Large intestine (tissue), 3 donors: ENCODE results near the gene NHP2. TPM values are rescaled to one million over a fixed set of nuclear protein-coding genes. Genes with fewer than 3 reads are reported as not detected.
A peak's percentile ranks its signal among the peaks of the same experiment; 100 is the strongest.

ENCODE experiments used
- DNase-seq, 2 donors: peaks; one replicate each; pipeline versions ENCODE4 v3.0.0 to v3.0.0-alpha.2; 2013
- H3K27ac ChIP-seq: one replicate; pipeline ENCODE4 v1.5.1; 2013; ENCODE audit warnings: low read length
- H3K27me3 ChIP-seq: 2 replicates; pipeline ENCODE4 v1.6.1; 2013; ENCODE audit warnings: low read length; ENCODE audit not compliant: control insufficient read depth, insufficient read depth
- H3K36me3 ChIP-seq: 2 replicates; pipeline ENCODE4 v1.6.1; 2013; ENCODE audit warnings: low read length; ENCODE audit not compliant: control insufficient read depth, insufficient read depth
- H3K4me1 ChIP-seq: one replicate; pipeline ENCODE4 v1.6.1; 2013; ENCODE audit warnings: low read length; ENCODE audit not compliant: control insufficient read depth, insufficient read depth
- H3K4me3 ChIP-seq: one replicate; pipeline ENCODE4 v1.5.1; 2013; ENCODE audit warnings: low read length
- H3K9me3 ChIP-seq: one replicate; pipeline ENCODE4 v1.6.1; 2013; ENCODE audit warnings: mild to moderate bottlenecking, low read depth, low read length, moderate library complexity; ENCODE audit not compliant: control insufficient read depth
- WGBS: methylation state at CpG from one replicate; pipeline ENCODE4 v1.1.5; 2013; ENCODE audit warnings: low lambda C conversion rate; ENCODE audit not compliant: insufficient coverage; 5-methylcytosine and 5-hydroxymethylcytosine counted together
- polyA plus RNA-seq: library from polyadenylated mRNA; unstranded; fragments of 120-200 nt; gene quantifications from one replicate; pipeline ENCODE4 v1.2.1, GENCODE V29; 2013

Gene NHP2
- polyA plus RNA-seq, 1 donor, result 83.3 TPM

- Histone ChIP-seq H3K36me3 (no peaks in the 10 kb centered on the region), H3K27ac (no peak overlapping the region), H3K9me3 (no peaks in the 10 kb centered on the region), H3K27me3 (no peaks in the 10 kb centered on the region), H3K4me1 (peaks cover 4% of the 10 kb centered on the region), H3K4me3 (no peak overlapping the region)
- WGBS, result 30% methylated on average over 2 of the region's 18 CpGs
- no peak for DNase-seq
Observed at GRCh38 chr5:178123966-178124925, 29.4 kb downstream of the NHP2 start.

DNA sequence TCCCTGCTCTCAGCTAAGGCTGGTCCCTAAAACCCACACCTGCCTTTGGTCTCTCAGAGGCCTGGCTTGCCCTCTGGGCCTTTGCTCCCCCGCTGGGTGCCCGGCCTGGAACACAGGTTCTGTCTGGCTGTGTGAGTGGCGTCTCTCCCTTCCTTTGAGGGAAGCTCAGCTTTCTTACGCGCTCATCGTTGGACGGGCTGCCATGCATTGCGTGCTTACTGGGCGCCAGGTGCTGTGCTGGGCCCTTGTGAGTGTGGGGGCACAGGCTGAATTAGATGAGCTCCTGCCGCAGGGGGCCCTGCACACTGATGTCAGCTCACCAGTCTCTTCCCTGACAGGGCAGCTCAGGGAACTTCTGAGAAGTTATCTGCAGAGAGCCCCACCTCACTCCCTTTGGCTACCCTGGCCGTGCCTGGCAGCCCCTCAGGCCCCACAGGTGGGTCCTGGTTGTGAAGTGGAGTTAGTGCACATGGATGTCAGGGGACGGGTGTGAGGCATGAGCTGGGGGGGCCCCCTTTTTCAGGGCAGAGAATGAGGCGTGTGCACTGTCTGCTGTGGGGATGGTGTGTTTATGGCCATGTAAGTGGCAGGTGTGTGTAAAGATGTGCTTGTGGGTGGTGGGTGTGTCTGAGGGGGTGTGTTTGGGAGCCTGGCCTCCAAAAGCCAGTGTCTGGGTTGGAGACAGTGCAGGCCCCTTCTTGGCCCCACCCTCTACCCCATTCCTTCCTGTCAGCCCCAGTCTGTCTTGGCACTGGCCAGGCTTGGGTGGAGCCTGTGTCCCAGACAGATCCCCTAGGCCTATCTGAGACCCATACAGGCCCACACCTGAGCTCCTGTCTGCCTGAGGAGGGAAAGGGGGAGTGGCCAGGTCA, 30.4 kb downstream of the NHP2 start:
- H3K9me3 ChIP-seq, result no peaks in the 10 kb centered on the region
- no peak for DNase-seq
- no peaks in the 10 kb centered on the region for H3K27me3 ChIP-seq
- no peak overlapping the region for H3K27ac ChIP-seq
- H3K36me3 ChIP-seq, result no peaks in the 10 kb centered on the region
- peaks cover 4% of the 10 kb centered on the region for H3K4me1 ChIP-seq
- H3K4me3 ChIP-seq, result no peak overlapping the region
- no CpG with 5 or more reads among the region's 13 CpGs for WGBS

DNA sequence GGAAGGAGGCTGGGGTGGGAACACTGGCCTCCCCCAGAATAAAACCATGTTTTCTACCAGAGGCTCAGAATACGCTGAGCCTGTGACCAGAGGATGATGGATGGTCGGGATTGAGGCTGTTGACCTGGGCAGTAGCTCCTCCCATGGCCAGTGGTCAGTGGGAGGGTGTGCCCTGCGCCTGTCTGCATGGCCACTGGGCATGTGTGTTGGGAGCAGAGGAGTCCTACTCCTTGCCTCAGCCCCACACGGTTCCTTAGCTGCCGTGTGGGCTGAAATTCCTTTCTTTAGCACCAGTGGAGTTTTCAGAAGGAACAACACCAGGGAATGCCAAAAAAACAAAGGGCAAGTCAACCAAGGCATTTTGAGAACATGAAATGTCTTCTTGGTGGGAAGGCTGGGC, 31.3 kb downstream of the NHP2 start:
- WGBS, result no CpG with 5 or more reads among the region's 5 CpGs
- peaks cover 4% of the 10 kb centered on the region for H3K27me3 ChIP-seq
- no peaks in the 10 kb centered on the region for H3K9me3 ChIP-seq
- peaks cover 4% of the 10 kb centered on the region for H3K4me1 ChIP-seq
- H3K27ac ChIP-seq, result no peak overlapping the region
- no peak overlapping the region for H3K4me3 ChIP-seq
- no peak for DNase-seq
- no peaks in the 10 kb centered on the region for H3K36me3 ChIP-seq

DNA sequence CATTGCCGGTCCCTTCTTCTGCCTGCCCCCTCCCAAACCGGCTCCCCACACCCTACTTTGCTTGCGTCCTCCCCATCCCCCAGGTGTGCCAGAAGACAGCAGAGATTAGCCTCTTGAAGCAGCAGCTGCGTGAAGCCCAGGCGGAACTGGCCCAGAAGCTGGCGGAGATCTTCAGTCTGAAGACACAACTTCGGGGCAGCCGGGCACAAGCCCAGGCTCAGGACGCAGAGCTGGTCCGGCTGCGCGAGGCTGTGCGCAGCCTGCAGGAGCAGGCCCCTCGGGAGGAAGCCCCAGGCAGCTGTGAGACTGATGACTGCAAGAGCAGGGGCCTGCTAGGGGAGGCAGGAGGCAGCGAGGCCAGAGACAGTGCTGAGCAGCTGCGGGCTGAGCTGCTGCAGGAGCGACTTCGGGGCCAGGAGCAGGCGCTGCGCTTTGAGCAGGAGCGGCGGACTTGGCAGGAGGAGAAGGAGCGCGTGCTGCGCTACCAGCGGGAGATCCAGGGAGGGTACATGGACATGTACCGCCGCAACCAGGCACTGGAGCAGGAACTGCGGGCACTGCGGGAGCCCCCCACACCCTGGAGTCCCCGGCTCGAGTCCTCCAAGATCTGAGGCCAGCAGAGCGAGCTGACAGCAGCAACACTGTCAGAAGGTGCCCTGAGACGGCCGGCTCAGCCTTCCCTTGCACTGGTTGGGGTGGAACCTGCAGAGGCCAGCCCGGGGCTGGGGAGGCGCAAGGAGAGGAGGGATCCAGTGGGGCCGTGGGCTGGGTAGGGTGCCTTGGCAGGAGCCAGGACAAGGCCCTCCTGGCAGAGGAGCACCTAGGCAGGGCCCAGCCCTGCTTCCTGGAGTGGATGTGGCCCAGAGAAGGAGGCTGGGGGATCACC, 32.1 kb downstream of the NHP2 start:
- no peak for DNase-seq
- no peak overlapping the region for H3K27ac ChIP-seq

GRCh38 chr5:178120607-178121357, 32.9 kb downstream of the NHP2 start:
- WGBS, result no CpG with 5 or more reads among the region's 29 CpGs
- H3K9me3 ChIP-seq, result no peaks in the 10 kb centered on the region

More for the DNA sequence above, 32.1 kb downstream of the NHP2 start:
- Histone ChIP-seq H3K27me3 (peaks cover 10% of the 10 kb centered on the region), H3K4me3 (peak overlapping the region; percentile 16), H3K9me3 (no peaks in the 10 kb centered on the region), H3K4me1 (peaks cover 4% of the 10 kb centered on the region), H3K36me3 (no peaks in the 10 kb centered on the region)
- no CpG with 5 or more reads among the region's 38 CpGs for whole genome bisulfite sequencing

DNA sequence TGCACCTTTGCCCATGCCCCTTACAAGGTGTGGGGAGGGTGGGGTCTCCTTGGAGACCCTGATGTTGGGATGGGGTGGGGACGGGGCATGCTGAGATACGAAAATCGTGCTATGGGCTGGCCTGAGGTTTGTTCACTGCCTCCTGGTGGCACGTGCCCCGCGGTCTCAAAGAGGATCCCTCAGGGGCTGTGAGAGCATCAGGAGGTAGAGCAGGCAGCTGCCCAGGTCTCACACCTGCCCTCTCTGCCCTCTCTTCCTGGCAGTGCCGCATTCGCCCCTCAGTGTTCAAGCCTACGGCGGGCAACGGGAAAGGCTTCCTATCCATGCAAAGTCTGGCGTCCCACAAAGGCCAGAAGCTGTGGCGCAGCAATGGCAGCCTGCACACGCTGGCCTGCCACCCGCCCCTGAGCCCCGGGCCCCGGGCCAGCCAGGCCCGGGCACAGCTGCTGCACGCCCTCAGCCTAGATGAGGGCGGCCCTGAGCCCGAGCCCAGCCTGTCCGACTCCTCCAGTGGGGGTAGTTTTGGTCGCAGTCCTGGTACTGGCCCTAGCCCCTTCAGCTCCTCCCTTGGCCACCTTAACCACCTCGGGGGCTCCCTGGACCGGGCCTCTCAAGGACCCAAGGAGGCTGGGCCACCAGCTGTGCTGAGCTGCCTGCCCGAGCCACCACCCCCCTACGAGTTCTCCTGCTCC, 33.6 kb downstream of the NHP2 start:
- Histone ChIP-seq H3K36me3 (no peaks in the 10 kb centered on the region), H3K9me3 (no peaks in the 10 kb centered on the region), H3K4me1 (peaks cover 4% of the 10 kb centered on the region), H3K27me3 (peaks cover 26% of the 10 kb centered on the region), H3K27ac (no peak overlapping the region), H3K4me3 (no peak overlapping the region)
- no CpG with 5 or more reads among the region's 27 CpGs for WGBS
- DNase-seq, result no peak

More at GRCh38 chr5:178120607-178121357, 32.9 kb downstream of the NHP2 start:
- no peak overlapping the region for H3K27ac ChIP-seq
- no peaks in the 10 kb centered on the region for H3K36me3 ChIP-seq
- peaks cover 19% of the 10 kb centered on the region for H3K27me3 ChIP-seq
- H3K4me1 ChIP-seq, result peaks cover 4% of the 10 kb centered on the region
- peak; percentile 83 to 86 for DNase-seq
- H3K4me3 ChIP-seq, result peak overlapping the region; percentile 16

- DNase-seq, result no peak
- H3K36me3 ChIP-seq, result no peaks in the 10 kb centered on the region
- H3K4me1 ChIP-seq, result peaks cover 4% of the 10 kb centered on the region
- H3K27ac ChIP-seq, result no peak overlapping the region
- no CpG with 5 or more reads among the region's 18 CpGs for WGBS
- H3K4me3 ChIP-seq, result no peak overlapping the region
- H3K9me3 ChIP-seq, result no peaks in the 10 kb centered on the region
- H3K27me3 ChIP-seq, result peaks cover 40% of the 10 kb centered on the region
Observed at GRCh38 chr5:178117923-178118701, 35.6 kb downstream of the NHP2 start.

DNA sequence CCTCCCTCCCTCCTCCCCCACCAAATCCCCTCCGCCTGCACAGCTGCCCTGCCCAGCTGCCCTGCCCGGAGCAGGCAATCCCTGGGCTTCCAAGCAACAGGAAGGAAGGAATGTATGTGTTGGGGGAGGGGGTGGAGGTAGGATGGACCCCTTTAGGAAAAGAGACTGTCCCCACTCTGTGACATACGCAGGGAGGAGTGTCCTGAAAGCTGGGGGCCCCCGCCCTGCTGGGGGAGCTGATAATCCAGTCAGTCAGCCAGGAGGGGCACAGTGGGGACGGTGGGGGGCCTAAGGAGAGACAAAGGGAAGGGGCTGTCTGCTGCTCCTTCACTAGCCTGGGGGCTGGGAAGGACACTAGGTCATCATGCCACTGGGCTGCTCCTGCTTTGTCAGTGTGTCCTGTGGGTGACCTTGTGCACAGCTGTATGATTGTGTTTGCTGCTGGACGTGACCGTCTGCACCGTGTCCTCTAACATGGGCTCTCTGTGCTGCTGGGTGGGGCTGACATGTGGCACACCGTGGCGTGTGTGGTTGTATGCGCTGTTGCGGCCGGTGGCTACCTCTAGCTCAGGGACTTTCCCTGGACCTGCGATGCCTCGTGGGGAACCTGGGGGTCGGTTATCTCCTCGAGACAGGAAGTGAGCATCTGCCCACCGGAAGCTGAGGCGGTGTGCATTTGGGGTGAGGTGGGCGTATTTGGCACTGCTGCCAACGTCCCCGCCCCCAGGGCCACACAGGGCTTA, 37.4 kb downstream of the NHP2 start:
- no peak overlapping the region for H3K27ac ChIP-seq

More for the DNA sequence above, 37.4 kb downstream of the NHP2 start:
- no peak overlapping the region for H3K4me3 ChIP-seq
- no peak for DNase-seq
- peaks cover 54% of the 10 kb centered on the region for H3K27me3 ChIP-seq
- no CpG with 5 or more reads among the region's 22 CpGs for WGBS
- H3K4me1 ChIP-seq, result no peaks in the 10 kb centered on the region
- H3K36me3 ChIP-seq, result no peaks in the 10 kb centered on the region
- H3K9me3 ChIP-seq, result peaks cover 3% of the 10 kb centered on the region
